ENCODE measurements around the gene ARHGEF2. TPM values are rescaled to one million over a fixed set of nuclear protein-coding genes. Genes with fewer than 3 reads are reported as not detected.

ARHGEF2 gene
- 71.5 TPM for total RNA-seq

GRCh38 chr1:155978325-155978972 is at the start of gene ARHGEF2:
Gene ARHGEF2, minus strand, starts transcription at chr1:155978547. Its CDS starts 120 bp downstream, at chr1:155978427.

GRCh38 chr1:156020293-156021092 is 42.1 kb upstream of the ARHGEF2 start, which contains the start of gene SSR2:
Gene SSR2, minus strand, starts transcription at chr1:156020951. Its CDS starts 784 bp downstream, at chr1:156020167.

GRCh38 chr1:155940993-155941844 is 37.1 kb downstream of the ARHGEF2 start, which contains the start of gene RXFP4:
Gene RXFP4, plus strand, starts transcription at chr1:155941638. Its CDS starts 72 bp downstream, at chr1:155941710.

GRCh38 chr1:155934097-155934935 is 44.0 kb downstream of the ARHGEF2 start, which contains the start of gene KHDC4:
Gene KHDC4, minus strand, starts transcription at chr1:155934413. Its CDS starts 40 bp downstream, at chr1:155934373.

GRCh38 chr1:155911156-155912055 is 66.9 kb downstream of the ARHGEF2 start, which contains the start of gene RIT1:
Gene RIT1, minus strand, starts transcription at chr1:155911349. Its CDS starts 588 bp downstream, at chr1:155910761.

Small RNA genes within 50 kb of the gene (small RNA-seq; reads per million reads assigned to genes)
- gene MIR6738 (0.13 reads per million), gene SCARNA4 (not detected), gene SNORA80E (35.2 reads per million, percentile 96 among the genes with 10 or more reads in this experiment)

Other genes starting within 250 kb of the ARHGEF2 start
- 47.7 TPM for gene GON4L, start 121.3 kb downstream of the ARHGEF2 start, total RNA-seq
- gene SYT11, start 119.0 kb downstream of the ARHGEF2 start, total RNA-seq = 260 TPM
- 37.4 TPM for gene RIT1, start 67.2 kb downstream of the ARHGEF2 start, total RNA-seq
- 33.4 TPM for gene KHDC4, start 44.1 kb downstream of the ARHGEF2 start, total RNA-seq
- not detected for gene RXFP4, start 36.9 kb downstream of the ARHGEF2 start, total RNA-seq
- 137 TPM for gene SSR2, start 42.4 kb upstream of the ARHGEF2 start, total RNA-seq
- gene UBQLN4, start 75.3 kb upstream of the ARHGEF2 start, total RNA-seq = 30.9 TPM
- 55.8 TPM for gene LAMTOR2, start 76.2 kb upstream of the ARHGEF2 start, total RNA-seq
- not detected for gene RAB25, start 82.6 kb upstream of the ARHGEF2 start, total RNA-seq
- 33.4 TPM for gene MEX3A, start 103.9 kb upstream of the ARHGEF2 start, total RNA-seq
- 29.5 TPM for gene LMNA, start 136.2 kb upstream of the ARHGEF2 start, total RNA-seq
- gene SEMA4A, start 175.0 kb upstream of the ARHGEF2 start, total RNA-seq = 23.3 TPM
- 14.8 TPM for gene SLC25A44, start 215.6 kb upstream of the ARHGEF2 start, total RNA-seq
- 33.7 TPM for gene PMF1, start 234.5 kb upstream of the ARHGEF2 start, total RNA-seq

All from diencephalon (tissue), 1 donor.